Neuronal stem cell (in vitro differentiated cells): ENCODE data around the gene ONECUT2.
A peak's percentile ranks its signal among the peaks of the same experiment; 100 is the strongest.

Experiments
- DNase-seq: peaks from one replicate; pipeline ENCODE4 v3.0.0-alpha.2; 2013; ENCODE audit warnings: low spot score
- H2AFZ ChIP-seq: one replicate; pipeline ENCODE4 v1.6.1; 2013; ENCODE audit warnings: mild to moderate bottlenecking, low read length, inconsistent platforms
- H2AK5ac ChIP-seq: 2 replicates; pipeline ENCODE4 v1.6.1; 2013; ENCODE audit warnings: low read depth, mild to moderate bottlenecking, inconsistent platforms, low read length, moderate library complexity, mixed read lengths
- H2BK120ac ChIP-seq: 2 replicates; pipeline ENCODE4 v1.6.1; 2013; ENCODE audit warnings: low read depth, mild to moderate bottlenecking, inconsistent platforms, low read length, moderate library complexity, mixed read lengths
- H2BK12ac ChIP-seq: one replicate; pipeline ENCODE4 v1.6.1; 2013; ENCODE audit warnings: low read length, inconsistent platforms
- H2BK15ac ChIP-seq: 2 replicates; pipeline ENCODE4 v1.6.1; 2013; ENCODE audit warnings: mild to moderate bottlenecking, low read length, inconsistent platforms, mixed read lengths
- H2BK5ac ChIP-seq: one replicate; pipeline ENCODE4 v1.6.1; 2013; ENCODE audit warnings: inconsistent platforms, mild to moderate bottlenecking, low read length, moderate library complexity
- H3K14ac ChIP-seq: one replicate; pipeline ENCODE4 v1.6.1; 2013; ENCODE audit warnings: low read length, inconsistent platforms
- H3K18ac ChIP-seq: 2 replicates; pipeline ENCODE4 v1.6.1; 2013; ENCODE audit warnings: low read length, inconsistent platforms
- H3K23ac ChIP-seq: 2 replicates; pipeline ENCODE4 v1.6.1; 2013; ENCODE audit warnings: low read depth, mild to moderate bottlenecking, mixed read lengths, low read length, inconsistent platforms; ENCODE audit not compliant: poor library complexity
- H3K27ac ChIP-seq: replicated peaks from 3 replicates; pipeline ENCODE4 v1.5.1; 2013; ENCODE audit warnings: low read length, inconsistent platforms
- H3K27me3 ChIP-seq, 3 experiments: 2 replicates each; pipeline ENCODE4 v1.6.1; 2013; ENCODE audit warnings: low read length in 3 of 3, mild to moderate bottlenecking in 2 of 3, inconsistent platforms in 1 of 3, low read depth in 1 of 3, mixed read lengths in 1 of 3, moderate library complexity in 1 of 3; ENCODE audit not compliant: control insufficient read depth in 3 of 3, insufficient read depth in 3 of 3
- H3K36me3 ChIP-seq, 2 donors: replicated peaks in 1 of 2; 2 replicates each; pipeline ENCODE4 v1.6.1; 2013; ENCODE audit warnings: low read length in 2 of 2; ENCODE audit not compliant: control insufficient read depth in 2 of 2, insufficient read depth in 2 of 2
- H3K4ac ChIP-seq: 2 replicates; pipeline ENCODE4 v1.6.1; 2013; ENCODE audit warnings: inconsistent platforms, mild to moderate bottlenecking, low read length, moderate library complexity
- H3K4me1 ChIP-seq, 2 donors: 1 replicate in 1 of 2; 2 replicates in 1 of 2; pipeline ENCODE4 v1.6.1; 2013; ENCODE audit warnings: low read length in 2 of 2, low read depth in 1 of 2; ENCODE audit not compliant: control insufficient read depth in 2 of 2, insufficient read depth in 1 of 2
- H3K4me2 ChIP-seq: one replicate; pipeline ENCODE4 v1.6.1; 2013; ENCODE audit warnings: mild to moderate bottlenecking, low read length, inconsistent platforms; ENCODE audit not compliant: insufficient read depth, poor library complexity, severe bottlenecking
- H3K4me3 ChIP-seq, 2 donors: 2 replicates each; pipeline ENCODE4 v1.5.1; 2013; ENCODE audit warnings: low read length in 2 of 2, mild to moderate bottlenecking in 2 of 2, inconsistent platforms in 1 of 2, moderate library complexity in 1 of 2
- H3K79me1 ChIP-seq: one replicate; pipeline ENCODE4 v1.6.1; 2013; ENCODE audit warnings: low read depth, mild to moderate bottlenecking, inconsistent platforms, low read length, moderate library complexity
- H3K9ac ChIP-seq: one replicate; pipeline ENCODE4 v1.6.1; 2013; ENCODE audit warnings: mild to moderate bottlenecking, low read depth, low read length, inconsistent platforms; ENCODE audit not compliant: poor library complexity
- H3K9me3 ChIP-seq, 2 donors: replicated peaks in 1 of 2; 2 replicates each; pipeline versions ENCODE3 to v1.6.1; 2013; ENCODE audit warnings: low read length in 2 of 2, mild to moderate bottlenecking in 2 of 2, inconsistent platforms in 1 of 2, low read depth in 1 of 2, mixed read lengths in 1 of 2, moderate library complexity in 1 of 2; ENCODE audit not compliant: control insufficient read depth in 2 of 2, insufficient read depth in 1 of 2
- H4K8ac ChIP-seq: one replicate; pipeline ENCODE4 v1.6.1; 2013; ENCODE audit warnings: low read depth, mild to moderate bottlenecking, inconsistent platforms, low read length, moderate library complexity
- H4K91ac ChIP-seq: one replicate; pipeline ENCODE4 v1.6.1; 2013; ENCODE audit warnings: low read length, low read depth, mild to moderate bottlenecking, inconsistent platforms; ENCODE audit not compliant: poor library complexity
- WGBS, 2 donors: extraction: QIAGEN DNeasy Blood & Tissue Kit; methylation state at CpG; one replicate each; pipeline ENCODE4 v1.1.7; 2013; ENCODE audit warnings: missing lambda C conversion rate in 2 of 2, mixed read lengths in 1 of 2; ENCODE audit not compliant: insufficient read length in 2 of 2, insufficient replicate concordance in 1 of 2; ENCODE audit errors: extremely low coverage in 2 of 2; 5-methylcytosine and 5-hydroxymethylcytosine counted together

ONECUT2 gene

DNA sequence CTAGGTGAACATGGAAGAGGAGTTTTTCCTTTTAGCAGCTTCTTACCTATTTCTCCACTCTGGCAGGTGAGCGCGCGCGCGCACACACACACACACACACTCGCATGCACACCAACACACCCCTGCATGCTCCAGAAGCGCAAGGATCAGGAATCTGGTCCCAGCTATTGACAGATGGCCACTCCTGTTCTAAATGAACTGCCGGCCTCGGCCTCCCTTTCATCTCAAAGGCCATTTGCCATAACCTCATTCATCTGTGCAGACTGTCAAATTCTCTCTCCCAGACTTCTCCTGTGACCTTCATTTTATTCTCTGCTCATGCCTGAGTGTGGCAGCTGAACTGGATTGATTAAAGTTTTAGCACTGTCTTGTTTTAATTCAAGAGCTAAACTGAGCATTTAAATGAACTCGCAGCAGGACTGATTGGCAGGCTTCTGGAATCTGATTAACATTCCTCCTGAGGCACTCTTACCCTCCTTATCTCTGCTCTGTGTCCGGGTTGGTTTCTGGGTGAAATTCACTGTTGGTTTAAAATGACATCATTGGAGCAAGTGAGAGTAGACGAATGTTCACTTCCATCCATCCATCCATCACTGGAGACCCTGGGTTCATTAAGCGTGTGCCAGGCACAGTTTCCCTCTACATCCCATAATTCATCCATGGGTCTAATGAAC, 92.5 kb downstream of the ONECUT2 start:
- H3K23ac ChIP-seq = no peak overlapping the region
- no peak overlapping the region for H3K9ac ChIP-seq
- H2AFZ ChIP-seq = no peak overlapping the region
- H2BK5ac ChIP-seq = no peak overlapping the region
- no peak overlapping the region for H3K4me2 ChIP-seq
- no peak overlapping the region for H3K4ac ChIP-seq
- peaks cover 1 to 4% of the 10 kb centered on the region in 2 donors for H3K4me1 ChIP-seq
- no peaks in the 10 kb centered on the region for H3K79me1 ChIP-seq
- H3K18ac ChIP-seq = no peak overlapping the region
- H2BK12ac ChIP-seq = no peak overlapping the region
- H3K27me3 ChIP-seq = peaks cover 0 to 37% (median 0%) of the 10 kb centered on the region in 3 experiments
- no peak overlapping the region for H2BK120ac ChIP-seq
- no peaks in the 10 kb centered on the region for H3K36me3 ChIP-seq
- H3K4me3 ChIP-seq = no peak overlapping the region
- no CpG with 5 or more reads among the region's 13 CpGs for WGBS, 2 donors
- H3K27ac ChIP-seq = no peak overlapping the region
- no peak overlapping the region for H2AK5ac ChIP-seq
- no peak for DNase-seq
- H3K9me3 ChIP-seq = peaks cover 0 to 2% of the 10 kb centered on the region in 2 donors
- H3K14ac ChIP-seq = no peak overlapping the region
- no peak overlapping the region for H4K8ac ChIP-seq
- no peak overlapping the region for H4K91ac ChIP-seq
- H2BK15ac ChIP-seq = no peak overlapping the region

DNA sequence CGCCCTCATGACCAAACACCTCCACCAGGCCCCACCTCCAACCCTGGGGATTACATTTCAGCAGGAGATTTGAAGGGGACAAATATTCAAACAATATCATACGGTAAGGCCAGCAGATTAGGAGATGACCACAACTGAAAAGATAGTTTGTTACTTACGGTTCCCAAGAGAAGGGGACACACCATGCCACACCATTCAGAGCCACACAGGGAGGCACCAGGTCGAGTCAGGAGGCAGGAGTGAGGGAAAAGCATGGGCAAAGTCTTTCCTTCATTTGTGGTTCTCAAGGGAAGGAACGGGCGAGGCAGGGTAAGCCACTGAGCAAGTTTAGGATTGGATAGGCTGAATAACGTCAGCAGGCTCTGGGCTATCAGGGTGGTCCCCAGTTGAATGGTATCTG, 94.0 kb downstream of the ONECUT2 start:
- Histone ChIP-seq H2AFZ (no peak overlapping the region), H2BK12ac (no peak overlapping the region)
- WGBS, 2 donors = no CpG with 5 or more reads among the region's 7 CpGs

DNA sequence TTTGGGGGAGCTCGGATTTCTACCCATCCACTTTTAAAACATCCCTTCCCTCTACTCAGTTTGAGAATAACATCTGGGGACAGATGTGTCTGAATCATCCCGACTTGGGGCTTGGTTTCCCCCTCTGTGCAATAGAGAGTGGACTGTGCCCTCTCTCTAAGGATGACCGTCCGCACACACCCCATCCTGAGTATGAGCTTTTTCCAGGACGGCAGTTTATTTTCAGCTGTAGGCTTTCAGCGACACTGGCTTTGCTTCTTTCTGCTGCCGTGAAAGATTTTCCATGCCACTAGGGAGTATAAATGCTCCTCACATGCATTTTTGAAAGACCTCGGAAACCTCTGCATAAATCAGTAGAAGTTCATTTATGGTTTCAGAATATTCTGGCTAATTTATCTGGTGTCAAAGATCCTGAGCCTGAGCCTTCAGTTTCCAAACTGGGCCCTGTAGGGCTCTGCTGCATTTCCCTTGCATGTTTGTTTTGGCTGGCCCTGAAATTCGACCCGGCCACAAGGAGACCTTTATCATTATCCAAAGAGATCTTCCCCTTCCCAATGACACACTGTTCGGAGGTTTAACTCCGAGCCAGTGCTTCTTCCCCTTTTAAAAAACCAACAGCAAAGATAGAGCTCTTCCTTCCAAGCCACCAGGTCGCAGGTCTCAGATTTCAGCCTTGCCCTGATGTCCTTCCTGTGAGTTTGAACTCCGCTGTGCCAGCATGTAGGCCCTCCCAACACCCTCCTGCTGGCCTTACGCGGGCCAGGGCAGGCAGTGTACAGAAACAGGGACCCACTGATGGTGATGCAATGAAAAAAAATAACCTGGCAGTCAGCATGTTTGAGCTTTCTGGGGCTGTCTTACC, 98.1 kb downstream of the ONECUT2 start:
- WGBS, 2 donors = no CpG with 5 or more reads among the region's 16 CpGs
- Histone ChIP-seq H3K18ac (peak overlapping the region; percentile 16), H2BK15ac (no peak overlapping the region), H2AFZ (peak overlapping the region; percentile 71), H3K27ac (peak overlapping the region; percentile 49), H4K8ac (no peak overlapping the region), H3K36me3 (no peaks in the 10 kb centered on the region), H3K4ac (no peak overlapping the region), H2BK5ac (no peak overlapping the region), H2BK12ac (no peak overlapping the region), H3K9me3 (no peaks in the 10 kb centered on the region), H3K23ac (no peak overlapping the region), H2AK5ac (no peak overlapping the region), H4K91ac (no peak overlapping the region), H3K4me2 (no peak overlapping the region), H3K4me3 (no peak overlapping the region), H3K14ac (no peak overlapping the region), H3K9ac (no peak overlapping the region), H3K4me1 (peaks cover 16 to 24% of the 10 kb centered on the region in 2 donors), H3K27me3 (peaks cover 0 to 59% (median 0%) of the 10 kb centered on the region in 3 experiments), H3K79me1 (no peaks in the 10 kb centered on the region), H2BK120ac (no peak overlapping the region)
- no peak for DNase-seq

More for the DNA sequence above, 94.0 kb downstream of the ONECUT2 start:
- Histone ChIP-seq H3K4me2 (no peak overlapping the region), H2BK120ac (no peak overlapping the region), H3K27ac (no peak overlapping the region), H3K23ac (no peak overlapping the region), H2BK5ac (no peak overlapping the region), H4K8ac (no peak overlapping the region), H3K4ac (no peak overlapping the region), H3K14ac (no peak overlapping the region), H3K27me3 (peaks cover 0 to 26% (median 0%) of the 10 kb centered on the region in 3 experiments), H3K9me3 (no peaks in the 10 kb centered on the region), H4K91ac (no peak overlapping the region), H2BK15ac (no peak overlapping the region), H3K79me1 (no peaks in the 10 kb centered on the region), H3K36me3 (no peaks in the 10 kb centered on the region), H3K9ac (no peak overlapping the region), H3K18ac (no peak overlapping the region), H2AK5ac (no peak overlapping the region), H3K4me3 (no peak overlapping the region), H3K4me1 (peaks cover 13 to 18% of the 10 kb centered on the region in 2 donors)
- no peak for DNase-seq

DNA sequence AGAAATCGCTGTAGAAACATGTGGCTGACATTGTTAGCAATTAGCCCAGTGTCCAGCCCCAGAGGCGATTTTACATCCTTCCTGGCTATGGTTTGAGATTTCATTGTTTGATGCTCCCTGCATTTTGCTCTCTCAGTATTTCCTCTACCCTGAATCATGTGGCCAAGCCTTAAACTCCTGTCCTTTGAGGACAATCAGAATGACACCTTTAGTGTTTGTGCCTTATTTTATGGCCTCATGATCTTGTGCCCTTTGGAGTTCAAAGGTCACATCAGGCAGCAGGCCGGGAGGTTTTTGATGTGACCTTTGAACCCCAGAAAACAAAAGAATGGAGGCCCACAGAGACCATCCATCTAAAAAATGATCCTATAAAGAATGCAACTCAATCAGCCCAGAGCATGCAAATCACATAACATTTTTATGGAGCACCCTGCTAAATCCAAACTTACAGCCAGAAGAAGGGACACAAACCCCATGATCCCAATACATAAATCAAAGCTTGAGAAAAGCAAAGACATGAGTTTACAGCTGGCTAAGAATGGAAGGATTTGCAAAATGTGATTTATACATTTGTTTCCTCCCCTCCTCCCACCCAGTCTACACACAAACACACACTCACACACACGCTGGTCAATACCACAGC, 98.8 kb downstream of the ONECUT2 start:
- H2BK12ac ChIP-seq = no peak overlapping the region
- H4K8ac ChIP-seq = no peak overlapping the region
- peak overlapping the region; percentile 35 for H3K18ac ChIP-seq
- H2AK5ac ChIP-seq = no peak overlapping the region
- H3K4me2 ChIP-seq = no peak overlapping the region
- H3K23ac ChIP-seq = no peak overlapping the region
- no peak overlapping the region for H2BK120ac ChIP-seq
- H2AFZ ChIP-seq = peak overlapping the region; percentile 71
- H3K36me3 ChIP-seq = no peaks in the 10 kb centered on the region
- H3K4me3 ChIP-seq = no peak overlapping the region
- H3K9me3 ChIP-seq = no peaks in the 10 kb centered on the region
- peak; percentile 24 for DNase-seq
- H3K79me1 ChIP-seq = no peaks in the 10 kb centered on the region
- no peak overlapping the region for H3K9ac ChIP-seq
- H4K91ac ChIP-seq = no peak overlapping the region
- no CpG with 5 or more reads among the region's 4 CpGs for WGBS, 2 donors
- peaks cover 0 to 59% (median 0%) of the 10 kb centered on the region in 3 experiments for H3K27me3 ChIP-seq
- no peak overlapping the region for H2BK5ac ChIP-seq
- H3K4ac ChIP-seq = no peak overlapping the region
- H3K4me1 ChIP-seq = peaks cover 16 to 24% of the 10 kb centered on the region in 2 donors
- no peak overlapping the region for H2BK15ac ChIP-seq
- H3K14ac ChIP-seq = no peak overlapping the region
- peak overlapping the region; percentile 49 for H3K27ac ChIP-seq
